Measurements from ENCODE around the gene LRP3. TPM values are rescaled to one million over a fixed set of nuclear protein-coding genes. Genes with fewer than 3 reads are reported as not detected.

LRP3 gene
- total RNA-seq, 1 experiment from 2014 or later: 86.5 TPM

- DNase-seq (ENCODE audit: low spot score): no peak
These were observed 42.7 kb downstream of the LRP3 start for GRCh38 chr19:33236696-33237390.

- no peak for DNase-seq (ENCODE audit: low spot score)
These were observed 44.5 kb downstream of the LRP3 start for GRCh38 chr19:33238481-33239149.

GRCh38 chr19:33239223-33239975, 45.3 kb downstream of the LRP3 start:
- no peak for DNase-seq (ENCODE audit: low spot score)

GRCh38 chr19:33240181-33240771, 46.1 kb downstream of the LRP3 start:
- no peak for DNase-seq (ENCODE audit: low spot score)

GRCh38 chr19:33241091-33241529, 47.0 kb downstream of the LRP3 start:
- no peak for DNase-seq (ENCODE audit: low spot score)

- DNase-seq (ENCODE audit: low spot score): no peak
These were observed 47.5 kb downstream of the LRP3 start for GRCh38 chr19:33241530-33242101.

GRCh38 chr19:33242131-33242530, 48.0 kb downstream of the LRP3 start:
- no peak for DNase-seq (ENCODE audit: low spot score)

GRCh38 chr19:33242911-33243310, 48.8 kb downstream of the LRP3 start:
- no peak for DNase-seq (ENCODE audit: low spot score)

GRCh38 chr19:33245948-33246708, 52.0 kb downstream of the LRP3 start:
- DNase-seq (ENCODE audit: low spot score): no peak

- DNase-seq (ENCODE audit: low spot score): no peak
These were observed 52.7 kb downstream of the LRP3 start for GRCh38 chr19:33246709-33247440.

GRCh38 chr19:33247441-33247819, 53.3 kb downstream of the LRP3 start:
- DNase-seq (ENCODE audit: low spot score): no peak

- no peak for DNase-seq (ENCODE audit: low spot score)
These were observed 54.0 kb downstream of the LRP3 start for GRCh38 chr19:33248104-33248503.

GRCh38 chr19:33248553-33248953, 54.4 kb downstream of the LRP3 start:
- DNase-seq (ENCODE audit: low spot score): no peak

- DNase-seq (ENCODE audit: low spot score): peak; percentile 57
These were observed 55.0 kb downstream of the LRP3 start for GRCh38 chr19:33248954-33249613.

GRCh38 chr19:33249740-33250366, 55.7 kb downstream of the LRP3 start:
- DNase-seq (ENCODE audit: low spot score): no peak

GRCh38 chr19:33250500-33250899, 56.4 kb downstream of the LRP3 start:
- DNase-seq (ENCODE audit: low spot score): no peak

GRCh38 chr19:33251076-33251475, 56.9 kb downstream of the LRP3 start:
- no peak for DNase-seq (ENCODE audit: low spot score)

GRCh38 chr19:33251526-33252090, 57.5 kb downstream of the LRP3 start:
- no peak for DNase-seq (ENCODE audit: low spot score)

- DNase-seq (ENCODE audit: low spot score): no peak
These were observed 58.4 kb downstream of the LRP3 start for GRCh38 chr19:33252418-33252962.

All from A172 (cell line).